Endothelial cell (in vitro differentiated cells): Measurements from ENCODE around the gene CDH23. TPM values are rescaled to one million over a fixed set of nuclear protein-coding genes. Genes with fewer than 3 reads are reported as not detected.

Experiments used
- DNase-seq: peaks from one replicate; pipeline ENCODE4 v3.0.0; 2021; ENCODE audit warnings: low spot score
- H3K27ac Mint-ChIP-seq: one replicate; pipeline ENCODE4 v1.8.0; 2021; ENCODE audit warnings: mixed read lengths, inconsistent platforms; ENCODE audit not compliant: unreplicated experiment
- H3K27me3 Mint-ChIP-seq: one replicate; pipeline ENCODE4 v1.8.0; 2021; ENCODE audit warnings: mild to moderate bottlenecking, moderate library complexity, mixed read lengths, inconsistent platforms; ENCODE audit not compliant: unreplicated experiment
- H3K36me3 Mint-ChIP-seq: one replicate; pipeline ENCODE4 v1.8.0; 2021; ENCODE audit warnings: mild to moderate bottlenecking, low read depth, mixed read lengths, inconsistent platforms; ENCODE audit not compliant: unreplicated experiment
- H3K4me1 Mint-ChIP-seq: one replicate; pipeline ENCODE4 v1.8.0; 2021; ENCODE audit warnings: mild to moderate bottlenecking, mixed read lengths, inconsistent platforms; ENCODE audit not compliant: unreplicated experiment
- H3K4me3 Mint-ChIP-seq: one replicate; pipeline ENCODE4 v1.8.0; 2021; ENCODE audit warnings: mild to moderate bottlenecking, mixed read lengths, inconsistent platforms; ENCODE audit not compliant: unreplicated experiment
- H3K9me3 Mint-ChIP-seq: one replicate; pipeline ENCODE4 v1.8.0; 2021; ENCODE audit warnings: mixed read lengths, inconsistent platforms; ENCODE audit not compliant: unreplicated experiment
- total RNA-seq: library from RNA; stranded (reverse); fragmentation: NEBNext Ultra II Directional; extraction: Animal tissue kit (Norgen Biotek cat#: 25700); gene quantifications from one replicate; pipeline ENCODE4 v1.2.1, GENCODE V29; 2021; ENCODE audit not compliant: unreplicated experiment
- TF ChIP-seq, protein P1 (sequence below): fragments of 200-600 bp; sonication (generic); IDR thresholded peaks from one replicate; pipeline ENCODE4 v1.5.0; 2021; ENCODE audit warnings: antibody characterized with exemption; ENCODE audit not compliant: unreplicated experiment

Gene CDH23
- total RNA-seq, 1 donor from 2014 or later = 0.54 TPM

DNA sequence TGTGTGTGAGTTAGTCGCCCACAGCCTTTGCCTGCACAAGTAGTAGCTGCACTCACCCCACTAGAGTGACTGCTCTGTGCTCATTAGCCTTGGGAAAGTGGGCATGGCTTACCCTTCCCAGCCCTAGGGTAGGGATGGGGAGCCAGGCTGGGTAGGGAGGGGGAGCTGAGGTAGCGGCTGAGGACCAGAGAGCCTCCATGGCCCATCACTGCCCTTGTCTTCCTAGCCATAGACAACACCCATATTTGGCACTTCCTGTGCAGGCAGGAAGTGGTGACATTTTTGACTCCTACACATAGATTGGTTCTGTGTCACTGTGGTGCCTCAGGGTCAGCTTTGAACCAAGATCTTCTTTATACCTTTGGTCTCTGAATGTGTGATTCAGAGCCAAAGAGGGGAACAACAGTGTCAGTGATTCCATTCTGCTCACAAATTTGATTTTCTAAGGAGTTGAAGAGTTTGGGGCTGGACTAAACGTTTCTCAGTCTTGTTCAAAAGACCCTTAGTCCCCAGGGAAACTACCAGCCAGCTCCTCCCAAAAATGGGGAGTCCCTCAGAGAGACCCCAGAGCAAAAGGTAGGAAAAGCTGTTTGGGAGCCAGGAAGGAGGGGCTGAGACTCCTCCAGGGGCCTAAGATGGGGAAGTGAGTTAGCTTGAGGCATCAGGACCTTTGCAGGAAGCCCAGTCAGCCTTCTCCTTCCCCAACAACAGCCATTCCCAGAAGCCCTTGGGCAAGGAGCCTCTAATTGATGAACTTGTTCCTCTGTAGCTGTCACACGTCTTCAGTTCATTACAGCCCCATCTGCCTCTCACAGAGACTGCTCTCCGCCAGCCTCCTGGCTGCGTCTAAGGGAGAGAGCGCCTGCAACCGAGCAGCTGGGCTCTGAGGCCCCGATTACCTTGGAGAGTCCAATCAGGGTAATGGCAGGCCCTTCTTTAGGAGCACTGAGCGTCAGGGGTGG is 135.0 kb downstream of the CDH23 start:
- TF ChIP-seq, protein P1, sequence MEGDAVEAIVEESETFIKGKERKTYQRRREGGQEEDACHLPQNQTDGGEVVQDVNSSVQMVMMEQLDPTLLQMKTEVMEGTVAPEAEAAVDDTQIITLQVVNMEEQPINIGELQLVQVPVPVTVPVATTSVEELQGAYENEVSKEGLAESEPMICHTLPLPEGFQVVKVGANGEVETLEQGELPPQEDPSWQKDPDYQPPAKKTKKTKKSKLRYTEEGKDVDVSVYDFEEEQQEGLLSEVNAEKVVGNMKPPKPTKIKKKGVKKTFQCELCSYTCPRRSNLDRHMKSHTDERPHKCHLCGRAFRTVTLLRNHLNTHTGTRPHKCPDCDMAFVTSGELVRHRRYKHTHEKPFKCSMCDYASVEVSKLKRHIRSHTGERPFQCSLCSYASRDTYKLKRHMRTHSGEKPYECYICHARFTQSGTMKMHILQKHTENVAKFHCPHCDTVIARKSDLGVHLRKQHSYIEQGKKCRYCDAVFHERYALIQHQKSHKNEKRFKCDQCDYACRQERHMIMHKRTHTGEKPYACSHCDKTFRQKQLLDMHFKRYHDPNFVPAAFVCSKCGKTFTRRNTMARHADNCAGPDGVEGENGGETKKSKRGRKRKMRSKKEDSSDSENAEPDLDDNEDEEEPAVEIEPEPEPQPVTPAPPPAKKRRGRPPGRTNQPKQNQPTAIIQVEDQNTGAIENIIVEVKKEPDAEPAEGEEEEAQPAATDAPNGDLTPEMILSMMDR = no peak
- Mint-ChIP-seq H3K27me3 (peaks cover 6% of the 10 kb centered on the region), H3K27ac (no peak overlapping the region), H3K36me3 (peaks cover 4% of the 10 kb centered on the region), H3K4me3 (no peak overlapping the region), H3K4me1 (peaks cover 15% of the 10 kb centered on the region), H3K9me3 (no peaks in the 10 kb centered on the region)
- no peak for DNase-seq

DNA sequence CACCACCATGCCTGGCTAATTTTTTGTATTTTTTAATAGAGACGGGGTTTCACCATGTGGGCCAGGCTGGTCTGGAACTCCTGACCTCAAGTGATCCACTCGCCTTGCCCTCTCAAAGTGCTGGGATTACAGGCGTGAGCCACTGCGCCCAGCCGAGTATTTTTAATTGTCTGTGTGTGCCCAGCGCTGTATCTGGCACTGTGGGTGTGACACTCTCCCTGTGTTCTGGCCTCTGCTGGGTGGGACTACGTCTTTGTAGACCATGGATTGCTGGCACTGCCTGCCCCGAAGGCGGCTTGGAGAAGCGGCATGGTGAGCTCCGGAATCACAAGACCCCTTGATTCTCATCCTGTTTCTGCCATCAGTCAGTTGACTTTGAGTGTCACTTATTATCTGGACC is 136.2 kb downstream of the CDH23 start:
- H3K27me3 Mint-ChIP-seq = peaks cover 6% of the 10 kb centered on the region

DNA sequence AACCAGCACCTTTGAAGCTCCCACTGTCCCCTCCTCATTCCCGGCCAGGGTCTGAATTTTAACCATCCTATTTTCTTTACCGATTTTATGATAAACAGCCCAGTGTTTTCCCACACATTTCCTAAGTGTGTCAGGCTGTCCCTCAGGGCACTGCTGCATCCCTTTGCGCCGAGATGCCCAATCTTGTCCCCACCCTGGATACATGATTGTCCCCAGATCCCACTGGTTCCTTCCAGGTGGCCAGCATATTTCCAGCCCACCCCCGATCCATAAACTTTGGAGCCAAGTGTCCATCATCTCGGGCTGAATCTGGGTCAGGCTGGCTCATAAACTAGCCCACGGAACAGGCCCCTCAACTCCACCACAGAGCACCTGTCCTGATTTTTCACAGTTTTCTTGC is 137.2 kb downstream of the CDH23 start:
- Mint-ChIP-seq H3K27ac (no peak overlapping the region), H3K27me3 (peaks cover 6% of the 10 kb centered on the region), H3K9me3 (no peaks in the 10 kb centered on the region), H3K4me1 (peaks cover 13% of the 10 kb centered on the region), H3K4me3 (no peak overlapping the region), H3K36me3 (peaks cover 4% of the 10 kb centered on the region)
- DNase-seq = no peak
- TF ChIP-seq, protein P1 = no peak

More for the DNA sequence above, 136.2 kb downstream of the CDH23 start:
- Mint-ChIP-seq H3K9me3 (no peaks in the 10 kb centered on the region), H3K27ac (no peak overlapping the region), H3K4me3 (peak overlapping the region; percentile 15), H3K4me1 (peaks cover 15% of the 10 kb centered on the region), H3K36me3 (peaks cover 4% of the 10 kb centered on the region)
- no peak for DNase-seq
- TF ChIP-seq, protein P1 = no peak

DNA sequence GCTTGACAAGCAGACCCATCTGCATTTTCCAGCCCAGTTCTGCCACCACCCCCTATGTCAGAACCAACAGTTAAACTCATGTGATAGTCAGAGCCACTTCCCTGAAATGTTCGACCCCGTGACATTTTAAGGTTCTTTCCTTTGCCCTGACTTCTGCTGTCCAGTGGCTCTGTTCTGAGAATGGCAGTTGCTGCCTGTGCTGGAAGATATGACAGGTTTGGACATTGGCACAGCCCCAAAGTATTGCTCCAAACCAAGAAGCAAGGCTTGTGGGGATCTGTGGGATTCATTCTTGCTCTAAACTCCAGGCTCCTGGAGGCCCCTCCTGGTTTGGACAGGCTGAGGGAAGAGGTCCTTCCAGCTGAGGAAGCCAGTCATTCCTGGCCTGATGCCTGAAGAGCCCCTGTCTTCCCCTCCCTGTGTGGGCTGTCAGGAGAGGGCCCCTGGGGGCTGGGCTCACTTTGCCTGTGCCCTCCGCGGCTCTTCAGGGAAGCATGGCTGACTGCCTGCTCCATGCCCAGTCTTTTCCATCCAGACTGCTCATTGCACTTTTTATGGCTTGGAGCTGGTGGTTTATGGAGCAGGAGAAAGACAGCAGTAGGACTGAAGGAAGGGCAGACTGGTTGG is 138.0 kb downstream of the CDH23 start:
- Mint-ChIP-seq H3K9me3 (no peaks in the 10 kb centered on the region), H3K4me1 (peaks cover 7% of the 10 kb centered on the region), H3K27ac (no peak overlapping the region), H3K4me3 (no peak overlapping the region), H3K36me3 (peaks cover 4% of the 10 kb centered on the region), H3K27me3 (peaks cover 7% of the 10 kb centered on the region)
- TF ChIP-seq, protein P1 = no peak
- no peak for DNase-seq

DNA sequence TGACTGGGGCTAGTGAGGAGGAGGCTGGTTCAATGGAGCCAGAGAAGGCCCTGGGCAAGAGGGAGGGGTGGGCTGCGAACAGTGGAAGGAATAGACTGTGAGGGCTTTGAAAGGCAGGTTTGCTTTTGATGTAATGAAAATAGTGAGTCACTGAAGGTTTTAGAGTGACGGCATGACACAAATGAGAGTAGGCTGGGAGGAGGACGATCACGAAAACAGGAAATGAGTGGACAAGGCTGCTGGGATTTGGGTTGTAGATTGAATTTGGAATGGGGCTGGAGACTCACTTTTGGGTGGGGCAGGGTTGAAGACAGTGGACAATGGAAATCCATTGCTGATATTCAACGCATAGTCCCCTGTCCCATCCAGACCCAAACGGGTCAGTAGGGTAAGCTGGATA is 139.6 kb downstream of the CDH23 start:
- Mint-ChIP-seq H3K4me1 (peaks cover 4% of the 10 kb centered on the region), H3K4me3 (no peak overlapping the region), H3K27ac (no peak overlapping the region), H3K27me3 (peaks cover 6% of the 10 kb centered on the region), H3K9me3 (no peaks in the 10 kb centered on the region), H3K36me3 (peaks cover 4% of the 10 kb centered on the region)
- TF ChIP-seq, protein P1 = no peak
- DNase-seq = no peak
